ENCODE results near the gene ASB14.
"Not testable (repeated sequence)": the region's sequence is repeated elsewhere in the genome, so short reads cannot be mapped to it uniquely, and the experiment has no call there.

Gene ASB14

GRCh38 chr3:57292159-57292896 lies at the start of gene ASB14:
Gene ASB14, minus strand, starts transcription at chr3:57292685. Its CDS starts 652 bp downstream, at chr3:57292033.
- no peak for DNase-seq

- not testable (repeated sequence) for DNase-seq
Observed at GRCh38 chr3:57339071-57339642, 46.7 kb upstream of the ASB14 start.

- not testable (repeated sequence) for DNase-seq
Observed at GRCh38 chr3:57338272-57339070, 46.0 kb upstream of the ASB14 start.

- no peak for DNase-seq
Observed at GRCh38 chr3:57335283-57335938, 42.9 kb upstream of the ASB14 start.

- DNase-seq: no peak
Observed at GRCh38 chr3:57331078-57331610, 38.7 kb upstream of the ASB14 start.

- DNase-seq: not testable (repeated sequence)
Observed at GRCh38 chr3:57326498-57326897, 34.0 kb upstream of the ASB14 start.

GRCh38 chr3:57314204-57314603 lies 21.7 kb upstream of the ASB14 start:
- no peak for DNase-seq

- DNase-seq: no peak
Observed at GRCh38 chr3:57309769-57310360, 17.4 kb upstream of the ASB14 start.

GRCh38 chr3:57303520-57303919 lies 11.0 kb upstream of the ASB14 start:
- DNase-seq: not testable (repeated sequence)

- DNase-seq: no peak
Observed at GRCh38 chr3:57298041-57298440, 5.6 kb upstream of the ASB14 start.

- DNase-seq: no peak
Observed at GRCh38 chr3:57292897-57293526, 527 bp upstream of the ASB14 start.

GRCh38 chr3:57288403-57288802 lies 4.1 kb downstream of the ASB14 start:
- DNase-seq: no peak

- no peak for DNase-seq
Observed at GRCh38 chr3:57287205-57287604, 5.3 kb downstream of the ASB14 start.

GRCh38 chr3:57283334-57283733 lies 9.2 kb downstream of the ASB14 start:
- no peak for DNase-seq

- no peak for DNase-seq
Observed at GRCh38 chr3:57281715-57282114, 10.8 kb downstream of the ASB14 start.

GRCh38 chr3:57279685-57280084 lies 12.8 kb downstream of the ASB14 start:
- no peak for DNase-seq

GRCh38 chr3:57278237-57278636 lies 14.2 kb downstream of the ASB14 start:
- no peak for DNase-seq

GRCh38 chr3:57275393-57275792 lies 17.1 kb downstream of the ASB14 start:
- no peak for DNase-seq

- DNase-seq: no peak
Observed at GRCh38 chr3:57274845-57275244, 17.6 kb downstream of the ASB14 start.

GRCh38 chr3:57268416-57268815 lies 24.1 kb downstream of the ASB14 start:
- no peak for DNase-seq

GRCh38 chr3:57261929-57262328 lies 30.6 kb downstream of the ASB14 start:
- DNase-seq: no peak

- DNase-seq: no peak
Observed at GRCh38 chr3:57261119-57261518, 31.4 kb downstream of the ASB14 start.
